22Rv1 (cell line): ENCODE results near the gene FMN1.

Experiments
- H3K27ac ChIP-seq: fragments of 450-650 bp; 2 replicates; pipeline ENCODE4 v1.5.1; 2017
- ZFX ChIP-seq: fragments of 450-650 bp; IDR thresholded peaks from 2 replicates; pipeline ENCODE4 v1.6.1; 2017; ENCODE audit warnings: antibody characterized with exemption, borderline replicate concordance
- TF ChIP-seq, protein P1 (sequence below): fragments of 450-650 bp; IDR thresholded peaks from 2 replicates; pipeline ENCODE4 v1.5.1; 2017; ENCODE audit warnings: mild to moderate bottlenecking

FMN1 gene

GRCh38 chr15:32861761-32862160 is 332.8 kb downstream of the FMN1 start:
- H3K27ac ChIP-seq: no peak overlapping the region
- TF ChIP-seq, protein P1, sequence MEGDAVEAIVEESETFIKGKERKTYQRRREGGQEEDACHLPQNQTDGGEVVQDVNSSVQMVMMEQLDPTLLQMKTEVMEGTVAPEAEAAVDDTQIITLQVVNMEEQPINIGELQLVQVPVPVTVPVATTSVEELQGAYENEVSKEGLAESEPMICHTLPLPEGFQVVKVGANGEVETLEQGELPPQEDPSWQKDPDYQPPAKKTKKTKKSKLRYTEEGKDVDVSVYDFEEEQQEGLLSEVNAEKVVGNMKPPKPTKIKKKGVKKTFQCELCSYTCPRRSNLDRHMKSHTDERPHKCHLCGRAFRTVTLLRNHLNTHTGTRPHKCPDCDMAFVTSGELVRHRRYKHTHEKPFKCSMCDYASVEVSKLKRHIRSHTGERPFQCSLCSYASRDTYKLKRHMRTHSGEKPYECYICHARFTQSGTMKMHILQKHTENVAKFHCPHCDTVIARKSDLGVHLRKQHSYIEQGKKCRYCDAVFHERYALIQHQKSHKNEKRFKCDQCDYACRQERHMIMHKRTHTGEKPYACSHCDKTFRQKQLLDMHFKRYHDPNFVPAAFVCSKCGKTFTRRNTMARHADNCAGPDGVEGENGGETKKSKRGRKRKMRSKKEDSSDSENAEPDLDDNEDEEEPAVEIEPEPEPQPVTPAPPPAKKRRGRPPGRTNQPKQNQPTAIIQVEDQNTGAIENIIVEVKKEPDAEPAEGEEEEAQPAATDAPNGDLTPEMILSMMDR: no peak

- no peak overlapping the region for H3K27ac ChIP-seq
- no peak for TF ChIP-seq ZFX
- TF ChIP-seq, protein P1: no peak
Measured at GRCh38 chr15:32861174-32861573, 333.3 kb downstream of the FMN1 start.

GRCh38 chr15:32859996-32860395 is 334.5 kb downstream of the FMN1 start:
- TF ChIP-seq, protein P1: no peak
- TF ChIP-seq ZFX: no peak
- no peak overlapping the region for H3K27ac ChIP-seq

- H3K27ac ChIP-seq: no peak overlapping the region
- TF ChIP-seq ZFX: no peak
- TF ChIP-seq, protein P1: no peak
Measured at GRCh38 chr15:32859251-32859650, 335.3 kb downstream of the FMN1 start.

GRCh38 chr15:32857732-32858131 is 336.8 kb downstream of the FMN1 start:
- TF ChIP-seq, protein P1: no peak
- TF ChIP-seq ZFX: no peak
- H3K27ac ChIP-seq: no peak overlapping the region

DNA sequence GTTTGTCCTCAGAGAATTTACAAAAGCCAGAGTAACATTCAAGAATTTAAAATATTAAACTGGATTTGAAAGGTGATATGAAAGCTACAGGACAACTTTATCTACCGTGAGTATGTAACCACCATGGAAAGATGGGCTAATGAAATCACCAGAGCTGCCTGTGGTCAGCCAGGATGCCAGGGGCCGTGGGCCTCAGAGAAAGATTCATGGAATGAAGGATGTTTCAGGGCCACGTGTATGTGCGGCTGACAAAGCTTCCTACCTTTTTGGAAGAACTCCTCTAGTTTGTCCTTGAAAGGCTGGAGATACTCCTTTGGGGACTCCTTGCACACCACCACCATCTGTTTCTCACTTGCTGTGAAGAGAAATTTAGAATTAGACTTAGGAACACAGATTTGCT is 337.8 kb downstream of the FMN1 start:
- H3K27ac ChIP-seq: no peak overlapping the region
- no peak for TF ChIP-seq ZFX
- TF ChIP-seq, protein P1: no peak

DNA sequence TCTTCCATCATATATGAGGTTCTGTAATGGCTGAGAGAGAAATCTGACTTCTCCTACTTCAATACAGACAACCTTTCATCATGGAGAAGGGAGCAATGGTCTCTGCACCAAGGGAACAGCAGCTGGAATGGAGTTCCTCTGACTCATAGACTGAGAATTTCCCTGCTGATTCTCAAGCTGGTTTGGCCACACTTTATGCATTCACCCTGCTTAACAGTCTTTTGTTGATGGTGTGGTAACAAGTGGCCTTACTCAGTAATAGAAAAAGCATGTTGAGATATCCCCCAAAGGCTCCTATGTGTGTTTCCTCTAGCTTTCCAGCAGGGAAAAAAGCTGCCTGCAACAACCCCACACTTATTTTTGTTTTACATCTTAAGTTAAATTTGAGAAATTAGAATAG is 338.6 kb downstream of the FMN1 start:
- H3K27ac ChIP-seq: no peak overlapping the region
- TF ChIP-seq ZFX: no peak
- TF ChIP-seq, protein P1: no peak
